K562 (cell line): ENCODE data around the gene ACVR2B. TPM values are rescaled to one million over a fixed set of nuclear protein-coding genes. Genes with fewer than 3 reads are reported as not detected.

Source experiments
- ATAC-seq: fragments of 200-7000 bp; cut with Tn5 transposase; 3 replicates; pipeline ENCODE4 v1.9.1; 2020; ENCODE audit warnings: moderate library complexity
- BruUV-seq: library from RNA; stranded (reverse); fragments of 400-500 nt; replicated peaks from 2 replicates; lab custom pipeline; 2021; lab: Mats Ljungman, UMichigan
- CTCF ChIA-PET: fragments of 300-600 bp; formaldehyde crosslinking; extraction: SDS; loops from one replicate; lab custom pipeline; 2021; ENCODE audit warnings: low intra/inter-chr PET ratio; lab: Yijun Ruan, JAX
- POLR2A ChIA-PET: fragments of 300-600, 350-650 bp; sonication (Branson Sonifier 250); formaldehyde crosslinking; extraction: SDS; loops from one replicate; lab custom pipeline; 2021; ENCODE audit warnings: antibody characterized with exemption, inconsistent platforms; lab: Yijun Ruan, JAX
- DNase-seq, 4 experiments: peaks; one replicate each; pipeline versions ENCODE4 v3.0.0 to v3.0.0-alpha.2; 2011 to 2018; ENCODE audit warnings: low spot score in 3 of 4, mixed read lengths in 3 of 4; ENCODE audit errors: extremely low read depth in 1 of 4
- FAIRE-seq: peaks from 2 replicates; lab custom pipeline; 2011; peaks lifted over from hg19 to GRCh38; lab: Jason Lieb, UNC
- H2AFZ ChIP-seq: 2 replicates; pipeline ENCODE4 v1.6.0; 2011; ENCODE audit warnings: low read depth, low read length, control low read depth, inconsistent platforms
- H3K27ac ChIP-seq: fragments of 200-600 bp; 3 replicates; pipeline ENCODE4 v1.8.0; 2011; ENCODE audit warnings: low read depth, mild to moderate bottlenecking, control low read depth, inconsistent platforms, low read length, moderate library complexity, mixed read lengths; ENCODE audit errors: extremely low read depth
- H3K27me3 ChIP-seq, 2 experiments: fragments of 300-600 bp in 1 of 2; 2 replicates in 1 of 2; 3 replicates in 1 of 2; pipeline versions ENCODE4 v1.6.0 to v1.8.0; 2011; ENCODE audit warnings: inconsistent platforms in 2 of 2, low read length in 2 of 2, mild to moderate bottlenecking in 1 of 2, mixed read lengths in 1 of 2, moderate library complexity in 1 of 2; ENCODE audit not compliant: control insufficient read depth in 2 of 2, insufficient read depth in 2 of 2
- H3K36me3 ChIP-seq: fragments of 300-600 bp; 3 replicates; pipeline ENCODE4 v1.8.0; 2011; ENCODE audit warnings: mild to moderate bottlenecking, low read length, inconsistent platforms; ENCODE audit not compliant: control insufficient read depth, insufficient read depth
- H3K4me1 ChIP-seq, 2 experiments: fragments of 200-600 bp in 1 of 2; replicated peaks in 1 of 2; 2 replicates in 1 of 2; 3 replicates in 1 of 2; pipeline versions ENCODE4 v1.5.1 to v1.8.0; 2011; ENCODE audit warnings: inconsistent platforms in 2 of 2, low read length in 2 of 2, mild to moderate bottlenecking in 1 of 2, mixed read lengths in 1 of 2, moderate library complexity in 1 of 2; ENCODE audit not compliant: control insufficient read depth in 2 of 2, insufficient read depth in 2 of 2
- H3K4me2 ChIP-seq: 2 replicates; pipeline ENCODE4 v1.6.1; 2011; ENCODE audit warnings: low read length, control low read depth, inconsistent platforms, mixed read lengths; ENCODE audit not compliant: insufficient read depth
- H3K4me3 ChIP-seq: fragments of 200-600 bp; sonication (generic), shearing (Covaris generic); 2 replicates; pipeline ENCODE4 v1.5.1; 2016; ENCODE audit warnings: control low read depth, inconsistent platforms
- H3K79me2 ChIP-seq: fragments of 200-600 bp; 3 replicates; pipeline ENCODE4 v1.8.0; 2011; ENCODE audit warnings: low read length, inconsistent platforms; ENCODE audit not compliant: control insufficient read depth, insufficient read depth
- H3K9ac ChIP-seq, 2 experiments: 2 replicates each; pipeline versions ENCODE4 v1.6.0 to v1.6.1; 2011; ENCODE audit warnings: low read depth in 2 of 2, low read length in 2 of 2, control low read depth in 1 of 2, inconsistent platforms in 1 of 2, mild to moderate bottlenecking in 1 of 2, mixed read lengths in 1 of 2; ENCODE audit not compliant: insufficient read depth in 1 of 2
- H3K9me1 ChIP-seq: one replicate; pipeline ENCODE4 v1.6.0; 2011; ENCODE audit warnings: inconsistent platforms, mild to moderate bottlenecking, low read length, moderate library complexity; ENCODE audit not compliant: control insufficient read depth, insufficient read depth
- H3K9me3 ChIP-seq: replicated peaks from 2 replicates; pipeline ENCODE4 v1.5.1; 2011; ENCODE audit warnings: low read depth, low read length, inconsistent platforms; ENCODE audit not compliant: control insufficient read depth, insufficient read depth
- H4K20me1 ChIP-seq: replicated peaks from 2 replicates; pipeline ENCODE4 v1.6.1; 2011; ENCODE audit warnings: low read length, inconsistent platforms, mixed read lengths; ENCODE audit not compliant: control insufficient read depth, insufficient read depth
- NCOA6 ChIP-seq: fragments of 450-650 bp; IDR thresholded peaks from 2 replicates; pipeline ENCODE4 v1.6.1; 2017; ENCODE audit warnings: mild to moderate bottlenecking
- PHF8 ChIP-seq: fragments of 200-600 bp; sonication (generic); IDR thresholded peaks from 2 replicates; pipeline ENCODE4 v1.6.1; 2012; ENCODE audit warnings: mixed run types, mild to moderate bottlenecking, inconsistent platforms, low read length, moderate library complexity, borderline replicate concordance
- RFX1 ChIP-seq: fragments of 450-650 bp; IDR thresholded peaks from 2 replicates; pipeline ENCODE4 v1.6.1; 2016; ENCODE audit warnings: mild to moderate bottlenecking, moderate library complexity
- SNRNP70 ChIP-seq: fragments of 200-400 bp; formaldehyde crosslinking; optimal IDR thresholded peaks from 2 replicates; pipeline ENCODE3; 2017; ENCODE audit warnings: low read depth, low read length
- SPI1 ChIP-seq: IDR thresholded peaks from 2 replicates; pipeline ENCODE4 v1.6.1; 2011; ENCODE audit warnings: low read depth, low read length, control low read depth, borderline replicate concordance
- TOE1 ChIP-seq, 2 experiments: fragments of 450-650 bp in 1 of 2; sonication (generic) in 1 of 2; formaldehyde crosslinking in 1 of 2; IDR thresholded peaks; 2 replicates each; pipeline versions ENCODE4 v1.7.1 to v1.8.0; 2016 to 2022; ENCODE audit warnings: borderline replicate concordance in 2 of 2, mild to moderate bottlenecking in 2 of 2, antibody characterized with exemption in 1 of 2, inconsistent platforms in 1 of 2, low read depth in 1 of 2, missing genetic modification reagents in 1 of 2, moderate library complexity in 1 of 2
- ZNF121 ChIP-seq: sonication (generic); formaldehyde crosslinking; conservative IDR thresholded peaks from 2 replicates; pipeline ENCODE4 v1.8.0; 2022; ENCODE audit warnings: missing genetic modification reagents
- ZNF551 ChIP-seq: fragments of 250-450 bp; sonication (Bioruptor Pico); IDR thresholded peaks from 2 replicates; pipeline ENCODE4 v1.5.0; 2021; ENCODE audit warnings: mild to moderate bottlenecking, moderate library complexity
- WGBS: fragments of 100-300 bp; shearing (Covaris generic); methylation state at CpG from one replicate; pipeline ENCODE4 v1.1.6; 2016; ENCODE audit warnings: low coverage, mixed read lengths; ENCODE audit not compliant: insufficient coverage; ENCODE audit errors: missing lambda C conversion rate; 5-methylcytosine and 5-hydroxymethylcytosine counted together
- in situ Hi-C: fragments of 300-500 bp; cut with MboI; formaldehyde crosslinking; loops from 4 replicates; pipeline ENCODE4 v1.15.0; 2018; ENCODE audit warnings: inconsistent platforms, mixed read lengths
- intact Hi-C: fragments of 100-400 bp; cut with micrococcal nuclease; formaldehyde crosslinking; loops from 2 replicates; pipeline ENCODE4 v1.14.2; 2022
- polyA plus RNA-seq, 8 experiments: library from polyadenylated mRNA; depleted of rRNA in 4 of 8; stranded (reverse) in 5 of 8; unstranded in 3 of 8; fragments of >200 nt; fragmentation: Nextera tagmentation in 2 of 8; fragmentation: Illumina TruSeq in 1 of 8; extraction: Ambion mirVana in 2 of 8; extraction: Trizol in 1 of 8; gene quantifications; 2 replicates each; pipeline versions ENCODE4 v1.2.1 to v1.2.3, GENCODE V29; 2011 to 2014; ENCODE audit warnings: inconsistent platforms in 1 of 8, missing spikeins in 1 of 8
- total RNA-seq, 7 experiments: library from RNA; depleted of rRNA in 6 of 7; stranded (reverse); fragments of >200 nt in 6 of 7; fragmentation: Illumina TruSeq in 2 of 7; extraction: Trizol in 2 of 7; gene quantifications; 2 replicates each; pipeline versions ENCODE4 v1.2.1 to v1.2.3, GENCODE V29; 2011 to 2021; ENCODE audit warnings: low replicate concordance in 1 of 7
- TF ChIP-seq, protein P1 (sequence below): fragments of 250-450 bp; sonication (Bioruptor Pico); IDR thresholded peaks from 2 replicates; pipeline ENCODE4 v1.4.0; 2020; ENCODE audit warnings: borderline replicate concordance
- TF ChIP-seq, protein P2 (sequence below), 2 experiments: IDR thresholded peaks; 2 replicates each; pipeline ENCODE4 v1.6.1; 2012; ENCODE audit warnings: improper control_type of control experiment in 2 of 2, low read depth in 2 of 2, low read length in 2 of 2, borderline replicate concordance in 1 of 2

Gene ACVR2B
- total and polyA plus RNA-seq, 9 of the 15 experiments (the other 6 are each of a cell fraction or from before 2014, with no cell fraction given) = 1.8 to 23.7 (median 7.1) TPM

DNA sequence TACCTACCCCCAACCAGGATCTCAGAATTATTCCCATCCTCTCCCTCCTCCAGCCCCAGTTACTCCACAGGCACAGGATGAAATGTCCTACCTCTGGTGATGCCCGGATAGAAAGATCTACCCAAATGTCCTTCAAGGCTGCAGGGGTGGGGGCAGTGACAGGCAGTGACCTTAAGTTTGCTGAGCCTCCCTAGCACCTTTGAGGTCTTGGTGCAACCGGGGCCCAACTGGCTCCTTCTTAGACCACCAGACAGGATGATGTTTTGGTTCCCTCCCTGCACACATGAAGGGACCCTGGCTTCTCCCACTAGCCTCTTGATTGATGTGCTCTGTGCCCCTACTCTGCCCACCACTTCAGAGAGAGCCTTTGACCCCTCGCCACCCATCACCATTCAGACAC is 78.8 kb downstream of the ACVR2B start:
- 42% methylated on average over 3 of the region's 3 CpGs for WGBS
- Histone ChIP-seq H3K4me3 (no peak overlapping the region), H4K20me1 (peaks cover 14% of the 10 kb centered on the region; the same call in 1 of the 2 replicates), H3K79me2 (no peaks in the 10 kb centered on the region), H3K4me2 (no peak overlapping the region; the same call in 1 of the 2 replicates), H3K9me3 (no peaks in the 10 kb centered on the region), H3K9me1 (no peaks in the 10 kb centered on the region), H3K4me1 (peaks cover 6 to 10% of the 10 kb centered on the region in 2 experiments), H3K27me3 (no peaks in the 10 kb centered on the region; a peak in 1 of 5 replicates), H2AFZ (no peak overlapping the region), H3K36me3 (no peaks in the 10 kb centered on the region), H3K27ac (no peak overlapping the region), H3K9ac (no peak overlapping the region)
- DNase-seq (no peak), ATAC-seq (no peak), FAIRE-seq (no peak)
- in situ Hi-C loops = no loop called here
- CTCF ChIA-PET = no interaction called here
- intact Hi-C loops = no loop called here
- POLR2A ChIA-PET = no interaction called here
- TF ChIP-seq ZNF121 (no peak), PHF8 (no peak), RFX1 (no peak), SPI1 (no peak), ZNF551 (no peak), NCOA6 (no peak), SNRNP70 (no peak), TOE1 (IDR thresholded peaks at IDR 0.05; ENCODE audit: borderline replicate concordance) (no peak), TOE1 (CRISPR knock-in tag; IDR thresholded peaks at IDR 0.05; ENCODE audit: borderline replicate concordance, low read depth) (no peak)
- TF ChIP-seq, protein P1, sequence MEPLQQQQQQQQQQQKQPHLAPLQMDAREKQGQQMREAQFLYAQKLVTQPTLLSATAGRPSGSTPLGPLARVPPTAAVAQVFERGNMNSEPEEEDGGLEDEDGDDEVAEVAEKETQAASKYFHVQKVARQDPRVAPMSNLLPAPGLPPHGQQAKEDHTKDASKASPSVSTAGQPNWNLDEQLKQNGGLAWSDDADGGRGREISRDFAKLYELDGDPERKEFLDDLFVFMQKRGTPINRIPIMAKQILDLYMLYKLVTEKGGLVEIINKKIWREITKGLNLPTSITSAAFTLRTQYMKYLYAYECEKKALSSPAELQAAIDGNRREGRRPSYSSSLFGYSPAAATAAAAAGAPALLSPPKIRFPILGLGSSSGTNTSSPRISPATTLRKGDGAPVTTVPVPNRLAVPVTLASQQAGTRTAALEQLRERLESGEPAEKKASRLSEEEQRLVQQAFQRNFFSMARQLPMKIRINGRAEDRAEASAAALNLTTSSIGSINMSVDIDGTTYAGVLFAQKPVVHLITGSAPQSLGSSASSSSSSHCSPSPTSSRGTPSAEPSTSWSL (CRISPR knock-in tag) = no peak
- TF ChIP-seq, protein P2, sequence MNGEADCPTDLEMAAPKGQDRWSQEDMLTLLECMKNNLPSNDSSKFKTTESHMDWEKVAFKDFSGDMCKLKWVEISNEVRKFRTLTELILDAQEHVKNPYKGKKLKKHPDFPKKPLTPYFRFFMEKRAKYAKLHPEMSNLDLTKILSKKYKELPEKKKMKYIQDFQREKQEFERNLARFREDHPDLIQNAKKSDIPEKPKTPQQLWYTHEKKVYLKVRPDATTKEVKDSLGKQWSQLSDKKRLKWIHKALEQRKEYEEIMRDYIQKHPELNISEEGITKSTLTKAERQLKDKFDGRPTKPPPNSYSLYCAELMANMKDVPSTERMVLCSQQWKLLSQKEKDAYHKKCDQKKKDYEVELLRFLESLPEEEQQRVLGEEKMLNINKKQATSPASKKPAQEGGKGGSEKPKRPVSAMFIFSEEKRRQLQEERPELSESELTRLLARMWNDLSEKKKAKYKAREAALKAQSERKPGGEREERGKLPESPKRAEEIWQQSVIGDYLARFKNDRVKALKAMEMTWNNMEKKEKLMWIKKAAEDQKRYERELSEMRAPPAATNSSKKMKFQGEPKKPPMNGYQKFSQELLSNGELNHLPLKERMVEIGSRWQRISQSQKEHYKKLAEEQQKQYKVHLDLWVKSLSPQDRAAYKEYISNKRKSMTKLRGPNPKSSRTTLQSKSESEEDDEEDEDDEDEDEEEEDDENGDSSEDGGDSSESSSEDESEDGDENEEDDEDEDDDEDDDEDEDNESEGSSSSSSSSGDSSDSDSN (IDR thresholded peaks at IDR 0.05; ENCODE audit: borderline replicate concordance in 1 of 2, low read depth in 2 of 2, low read length in 2 of 2) = no peak
- no TSS peak for BruUV-seq
